ENCODE data around the gene SPARCL1.

- TF ChIP-seq CTCF (IDR thresholded peaks at IDR 0.05; ENCODE audit: insufficient read depth, low read length, poor library complexity, severe bottlenecking) (no peak), EZH2phosphoT487 (conservative IDR thresholded peaks at IDR 0.05; ENCODE audit: low read length) (no peak)
Observed at GRCh38 chr4:87498446-87498900, 30.7 kb downstream of the SPARCL1 start.

All from SU-DHL-6 (cell line).